ENCODE measurements around the gene DMD.

DMD gene

GRCh38 chrX:32868524-32868895, 342.8 kb downstream of the DMD start:
- TF ChIP-seq ZFX (IDR thresholded peaks at IDR 0.05) (no peak), CTCF (conservative IDR thresholded peaks at IDR 0.05) (no peak)

GRCh38 chrX:32867781-32868523, 343.4 kb downstream of the DMD start:
- no peak overlapping the region for H3K27ac ChIP-seq
- TF ChIP-seq CTCF (conservative IDR thresholded peaks at IDR 0.05) (no peak), ZFX (IDR thresholded peaks at IDR 0.05) (no peak)

More at GRCh38 chrX:32868524-32868895, 342.8 kb downstream of the DMD start:
- no peak overlapping the region for H3K27ac ChIP-seq

GRCh38 chrX:32852203-32852602, 359.1 kb downstream of the DMD start:
- TF ChIP-seq CTCF (conservative IDR thresholded peaks at IDR 0.05) (no peak), ZFX (IDR thresholded peaks at IDR 0.05) (no peak)
- no peak overlapping the region for H3K27ac ChIP-seq

GRCh38 chrX:32851556-32851955, 359.8 kb downstream of the DMD start:
- no peak overlapping the region for H3K27ac ChIP-seq
- no peak for TF ChIP-seq ZFX (IDR thresholded peaks at IDR 0.05)
- TF ChIP-seq CTCF (conservative IDR thresholded peaks at IDR 0.05): no peak

GRCh38 chrX:32847921-32848320, 363.4 kb downstream of the DMD start:
- no peak overlapping the region for H3K27ac ChIP-seq
- TF ChIP-seq ZFX (IDR thresholded peaks at IDR 0.05) (no peak), CTCF (conservative IDR thresholded peaks at IDR 0.05) (no peak)

- no peak overlapping the region for H3K27ac ChIP-seq
- no peak for TF ChIP-seq ZFX (IDR thresholded peaks at IDR 0.05)
- TF ChIP-seq CTCF (conservative IDR thresholded peaks at IDR 0.05): no peak
Observed at GRCh38 chrX:32842053-32842452, 369.3 kb downstream of the DMD start.

- H3K27ac ChIP-seq: no peak overlapping the region
- TF ChIP-seq CTCF (conservative IDR thresholded peaks at IDR 0.05) (no peak), ZFX (IDR thresholded peaks at IDR 0.05) (no peak)
Observed at GRCh38 chrX:32839781-32840180, 371.6 kb downstream of the DMD start.

Data from C4-2B (cell line).